Left renal cortex interstitium (tissue), 4 donors: ENCODE data around the gene RCAN2. TPM values are rescaled to one million over a fixed set of nuclear protein-coding genes. Genes with fewer than 3 reads are reported as not detected.

Source experiments
- DNase-seq, 4 donors: peaks; one replicate each; pipeline ENCODE4 v3.0.0-alpha.2; 2013; ENCODE audit warnings: low read depth in 4 of 4, low spot score in 2 of 4, missing footprints in 1 of 4
- polyA plus RNA-seq, 4 donors: library from polyadenylated mRNA; unstranded; fragments of 120-200 nt; gene quantifications; one replicate each; pipeline ENCODE4 v1.2.1, GENCODE V29; 2013; ENCODE audit not compliant: insufficient read length in 4 of 4

RCAN2 gene
- polyA plus RNA-seq, 4 donors = 19.9 to 28.9 (median 21.9) TPM

DNA sequence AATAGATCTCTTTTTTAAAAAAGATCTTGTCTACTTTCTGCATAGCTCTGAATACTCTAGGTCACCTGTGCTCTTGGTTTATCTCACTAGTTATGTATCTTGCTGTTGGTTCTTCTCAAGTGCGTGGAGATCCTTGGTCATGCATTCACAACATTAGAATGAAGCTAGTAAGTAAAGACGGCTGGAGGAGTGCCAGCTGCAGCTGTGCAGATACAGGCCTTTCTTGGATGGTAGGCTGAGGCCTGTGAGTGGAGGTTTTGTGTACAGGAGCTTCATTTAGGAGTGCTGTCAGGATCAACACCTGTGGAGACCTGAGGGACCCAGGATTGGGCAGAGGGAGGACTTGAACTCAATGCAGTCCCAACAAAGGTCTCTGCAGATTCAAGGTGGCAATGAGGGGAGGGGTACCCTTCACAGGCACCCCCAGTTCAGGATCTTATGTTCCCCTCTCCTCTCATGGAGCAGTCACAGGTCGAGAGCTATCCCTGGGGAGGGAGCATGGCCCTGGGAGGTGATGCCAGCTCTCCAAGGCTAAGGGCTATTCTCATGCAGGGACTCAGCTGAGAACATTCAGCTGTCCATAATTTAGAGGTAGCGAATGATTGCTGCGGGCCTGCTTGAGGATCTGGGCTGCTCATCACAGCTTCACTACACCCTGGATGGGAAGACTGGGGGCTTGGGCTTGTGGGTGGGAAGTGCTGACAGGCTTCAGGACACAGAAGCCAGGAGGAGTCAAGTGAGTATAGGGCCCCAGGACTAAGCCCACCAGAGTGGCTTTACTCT is 221.6 kb downstream of the RCAN2 start:
- no peak for DNase-seq

DNA sequence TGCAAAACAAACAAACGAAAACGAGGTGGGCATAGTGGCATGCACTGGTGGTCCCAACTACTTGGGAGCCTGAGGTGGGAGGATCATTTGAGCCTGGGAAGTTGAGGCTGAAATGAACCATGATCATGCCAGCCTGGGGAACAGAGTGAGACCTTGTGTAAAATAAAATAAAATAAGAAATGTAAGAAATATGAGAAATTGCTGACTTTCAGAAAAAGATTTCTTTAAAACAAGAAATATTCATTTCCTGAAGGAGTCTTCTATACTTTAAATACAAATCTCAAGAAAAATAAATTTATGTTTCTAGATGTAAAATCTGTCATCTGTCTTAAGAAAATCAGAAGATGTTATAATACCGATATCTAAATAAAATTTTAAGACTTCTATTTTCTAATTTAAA is 223.7 kb downstream of the RCAN2 start:
- no peak for DNase-seq

DNA sequence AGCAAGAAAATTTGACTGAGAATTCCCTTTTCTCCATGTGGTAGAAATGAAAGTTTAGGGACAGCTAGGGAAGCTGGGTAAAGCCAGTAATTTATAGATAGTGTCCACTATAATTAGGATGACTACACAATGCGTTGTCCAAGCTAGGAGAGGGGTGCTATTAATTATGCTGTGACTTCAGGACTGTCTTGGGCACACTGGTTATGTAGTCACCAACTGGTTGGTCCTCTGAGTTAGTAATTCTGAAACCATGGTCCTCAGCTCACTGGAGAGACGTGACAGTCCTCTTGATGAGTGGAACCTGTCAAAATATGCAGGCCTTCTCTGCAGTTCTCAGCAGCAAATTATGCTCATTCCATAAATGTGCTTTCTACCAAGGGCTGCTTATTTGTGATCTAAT is 225.9 kb downstream of the RCAN2 start:
- DNase-seq = no peak

DNA sequence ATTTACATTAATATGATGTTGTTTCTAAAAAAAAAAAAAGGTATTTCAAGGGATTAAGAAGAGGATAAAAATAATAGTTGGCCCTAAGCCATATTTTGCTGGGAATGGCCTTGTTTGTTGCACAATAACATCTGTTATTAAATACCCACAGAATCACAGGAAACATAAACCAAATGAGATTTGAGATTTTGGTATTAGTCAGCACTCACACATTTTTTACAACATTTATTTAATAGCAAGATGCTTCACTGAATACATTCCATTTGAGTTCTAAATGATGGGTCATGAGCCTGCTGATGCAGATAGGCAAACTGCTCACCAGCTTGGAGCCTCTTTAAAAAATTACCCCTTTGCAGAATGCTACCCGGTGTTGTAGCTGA is 227.6 kb downstream of the RCAN2 start:
- no peak for DNase-seq

DNA sequence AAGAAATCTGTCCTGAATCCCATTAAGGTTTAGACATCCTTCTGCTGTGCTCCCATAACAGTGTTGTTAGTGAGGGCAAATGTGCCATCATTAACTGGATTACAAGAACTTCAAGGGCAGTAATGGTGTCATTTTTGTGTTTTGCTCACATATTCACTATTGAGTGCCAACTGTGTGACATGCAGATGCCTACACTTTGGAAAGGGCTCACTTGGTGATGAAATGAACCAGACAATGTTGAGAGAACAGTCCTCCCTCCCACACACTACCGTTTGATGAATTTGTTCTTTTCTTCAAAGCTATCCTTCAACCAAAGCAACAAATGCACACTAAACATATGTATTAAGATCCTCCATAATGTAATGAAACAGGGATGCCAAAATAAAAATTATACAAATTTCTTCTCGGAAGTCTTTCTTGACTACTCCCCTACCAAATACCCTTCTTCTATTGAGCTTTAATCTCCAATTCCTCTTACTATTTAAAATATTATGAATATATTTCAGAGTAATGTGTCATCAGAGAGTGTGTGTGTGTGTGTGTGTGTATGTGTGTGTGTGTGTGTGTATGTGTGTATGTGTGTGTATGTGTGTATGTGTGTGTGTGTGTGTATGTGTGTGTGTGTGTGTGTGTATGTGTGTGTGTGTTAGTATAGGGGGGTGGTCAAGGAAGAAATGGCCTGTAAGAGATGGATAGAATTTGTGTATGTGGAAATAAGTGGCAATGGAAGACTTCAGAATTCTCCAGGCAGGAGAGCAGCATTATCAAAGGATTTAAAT is 228.1 kb downstream of the RCAN2 start:
- DNase-seq = no peak

DNA sequence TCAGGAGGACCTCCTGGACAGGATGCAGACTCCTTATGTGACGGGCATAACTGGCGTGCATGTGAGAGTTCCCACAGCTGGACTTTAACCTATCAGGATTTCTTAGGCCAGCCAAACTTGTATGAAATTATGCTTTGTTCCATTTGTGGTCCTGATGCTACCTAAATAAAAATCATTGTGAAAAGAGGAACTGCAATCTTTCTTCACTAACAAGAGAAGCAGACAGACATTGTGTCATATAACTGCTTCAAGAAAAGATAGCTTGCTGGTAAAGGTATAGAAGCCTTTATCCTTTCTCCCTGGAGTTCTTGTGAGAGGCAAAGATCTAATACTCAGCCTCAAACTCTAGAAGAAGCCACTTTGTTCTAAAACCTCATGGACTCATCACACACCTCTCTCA is 233.0 kb downstream of the RCAN2 start:
- no peak for DNase-seq

DNA sequence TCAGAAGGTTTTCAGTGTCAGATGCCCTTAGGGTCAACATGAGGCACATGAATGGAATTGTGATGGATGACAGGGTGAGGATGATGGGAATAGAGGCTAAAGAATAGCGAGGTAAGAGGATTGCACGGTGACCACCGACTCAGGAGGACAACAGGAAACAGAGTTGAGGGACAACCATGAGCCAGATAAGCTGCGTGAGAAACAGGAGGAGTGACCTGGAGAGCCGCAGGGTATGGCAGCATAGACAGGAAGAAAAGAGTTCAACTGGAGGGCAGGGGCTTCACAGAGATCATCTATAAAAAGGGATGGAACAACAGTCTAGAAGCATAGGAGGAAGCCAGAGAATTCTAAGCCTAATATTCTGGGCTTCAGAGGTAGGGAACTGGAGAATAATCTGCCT is 235.7 kb downstream of the RCAN2 start:
- DNase-seq = no peak

DNA sequence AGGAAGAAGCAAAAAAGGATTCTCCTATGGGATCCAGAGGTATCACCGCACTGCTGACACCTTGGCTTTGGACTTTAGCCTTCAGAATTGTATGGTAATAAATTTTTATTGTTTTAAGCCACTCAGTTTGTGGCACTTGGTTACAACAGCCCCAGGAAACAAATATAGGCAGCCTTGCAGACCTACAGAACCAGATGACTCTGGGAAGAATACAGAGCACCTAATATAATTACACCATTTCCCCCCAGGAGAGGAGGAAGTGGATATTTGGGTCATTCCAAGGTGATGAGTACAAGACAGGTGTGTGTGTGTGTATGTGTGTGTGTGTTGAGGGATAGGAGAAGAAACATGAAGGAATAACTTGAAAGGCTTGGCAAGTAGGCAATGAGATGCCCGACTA is 236.3 kb downstream of the RCAN2 start:
- DNase-seq = no peak

DNA sequence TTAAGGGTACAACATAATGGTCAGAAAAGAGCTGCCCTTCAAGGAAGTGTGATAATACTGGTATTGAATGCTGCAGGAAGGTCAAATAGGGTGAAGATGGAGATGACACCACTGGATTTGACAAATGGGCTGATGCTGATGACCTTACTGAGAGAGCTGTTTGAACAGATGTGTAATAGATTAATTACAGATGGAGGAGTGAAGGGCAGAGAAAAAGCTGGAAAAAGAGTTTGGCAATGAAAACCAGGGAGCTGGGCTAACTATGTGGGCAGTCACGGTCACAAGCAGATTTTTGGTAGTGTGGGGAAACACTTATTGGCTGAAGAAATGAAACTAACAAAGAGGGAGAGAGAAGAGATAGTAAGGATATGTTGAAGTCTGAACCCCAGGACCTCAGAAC is 236.9 kb downstream of the RCAN2 start:
- DNase-seq = no peak

DNA sequence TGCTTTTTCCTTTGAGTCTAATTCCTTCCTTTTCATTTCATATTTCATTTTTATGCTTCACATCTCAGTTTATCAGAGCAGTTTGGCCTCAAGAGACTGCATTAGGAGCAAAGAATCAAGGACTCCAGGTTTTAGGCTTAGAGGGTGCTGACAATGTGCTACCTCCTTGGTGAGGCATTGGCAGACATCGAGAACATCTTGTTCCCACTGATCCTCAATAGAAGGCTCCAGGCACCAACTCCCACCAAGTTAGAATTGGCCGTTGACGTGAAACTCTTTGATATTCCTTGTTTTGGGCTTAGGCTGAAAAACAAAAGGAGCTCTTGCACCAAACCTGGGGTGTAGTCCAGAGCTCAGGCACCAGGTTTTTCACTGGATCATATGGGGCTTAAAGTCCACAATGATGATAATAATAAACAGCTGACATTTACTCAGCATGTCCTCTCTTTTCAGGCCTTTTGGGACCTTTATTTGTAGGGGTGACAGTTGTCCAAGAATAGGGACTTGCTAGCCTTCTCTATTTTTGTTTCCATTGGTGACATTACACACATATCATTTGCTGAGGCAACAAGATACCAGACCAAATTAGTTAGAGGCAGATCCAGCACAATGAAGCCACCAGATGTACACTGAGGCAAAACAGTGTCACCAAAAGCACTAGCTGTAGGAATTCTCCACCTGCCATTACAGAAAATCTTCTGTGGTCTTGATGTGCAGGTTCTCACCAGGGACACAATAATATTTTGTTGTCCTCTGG is 239.5 kb downstream of the RCAN2 start:
- DNase-seq = no peak

DNA sequence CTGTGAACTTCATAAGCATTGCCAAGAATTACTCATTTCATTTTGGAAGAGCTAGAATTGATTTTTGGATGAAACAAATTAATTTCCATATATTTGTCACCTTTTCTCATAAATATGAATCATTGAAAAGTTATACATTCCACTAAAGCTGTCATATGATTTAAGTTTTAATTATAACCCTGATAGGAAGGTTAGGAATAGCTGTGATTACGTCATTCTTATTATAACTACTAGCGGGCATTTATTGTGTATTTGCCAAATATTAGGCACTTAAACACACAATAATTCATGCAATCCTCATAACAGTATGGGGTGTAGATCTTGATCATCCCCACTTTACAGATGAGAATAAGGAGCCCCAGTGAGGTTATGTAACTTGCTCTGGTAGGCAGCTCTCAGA is 243.1 kb downstream of the RCAN2 start:
- no peak for DNase-seq

DNA sequence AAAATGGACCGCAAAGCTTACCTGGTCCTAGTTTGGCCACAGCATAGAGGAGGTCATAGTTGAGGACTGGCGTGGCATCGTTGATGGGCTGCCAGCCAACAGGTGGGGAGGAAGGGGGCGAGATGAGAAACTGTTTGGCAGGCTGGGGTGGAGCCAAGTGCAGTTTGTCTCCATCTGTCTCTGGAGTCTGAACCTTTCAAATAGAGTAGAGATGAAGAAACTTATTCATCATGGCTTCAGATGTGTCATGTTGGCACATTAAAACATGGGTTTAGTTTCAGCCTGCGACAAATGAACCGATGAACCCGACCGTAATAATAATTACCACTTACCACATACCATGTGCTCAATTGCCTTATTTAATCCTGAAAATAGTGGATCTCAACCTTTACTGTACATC is 244.5 kb downstream of the RCAN2 start:
- DNase-seq = no peak

DNA sequence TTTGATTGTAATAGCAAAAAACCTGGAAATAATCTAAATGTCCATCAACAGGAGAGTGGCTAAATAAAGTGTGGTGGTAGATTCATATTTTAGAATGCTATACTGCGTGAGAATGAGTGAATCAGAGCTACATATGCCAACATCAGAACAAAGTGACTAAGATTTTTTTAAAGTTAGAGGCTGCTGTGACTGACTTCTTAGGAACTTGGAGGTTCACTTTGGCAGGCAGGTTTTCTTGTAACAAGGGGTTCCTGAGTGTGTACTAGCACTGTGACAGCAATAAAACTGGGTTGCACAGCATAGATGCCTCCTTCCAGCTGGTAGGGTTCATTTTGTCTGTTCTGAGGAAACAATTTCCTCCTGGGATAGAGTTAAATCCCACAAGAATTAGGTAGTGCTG is 245.2 kb downstream of the RCAN2 start:
- DNase-seq = no peak

DNA sequence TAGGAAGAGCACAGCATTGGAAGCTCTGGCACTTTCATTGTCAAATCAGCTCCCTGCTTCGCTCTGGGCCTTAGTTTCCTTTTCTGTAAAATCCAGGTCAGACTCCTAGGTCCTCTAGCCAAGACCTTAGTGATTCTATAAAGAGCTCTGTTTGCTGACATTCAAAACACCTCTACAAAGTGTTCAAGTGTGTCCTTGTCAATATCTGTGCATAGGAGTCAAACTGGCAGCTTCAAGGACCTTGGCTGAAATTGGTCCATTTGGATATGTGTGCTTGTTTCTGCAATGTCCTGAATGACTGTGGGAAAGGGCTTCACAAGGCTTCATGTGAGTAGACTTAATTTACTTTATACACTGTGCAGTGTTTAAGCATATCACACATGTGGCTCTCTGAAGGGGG is 246.6 kb downstream of the RCAN2 start:
- no peak for DNase-seq

DNA sequence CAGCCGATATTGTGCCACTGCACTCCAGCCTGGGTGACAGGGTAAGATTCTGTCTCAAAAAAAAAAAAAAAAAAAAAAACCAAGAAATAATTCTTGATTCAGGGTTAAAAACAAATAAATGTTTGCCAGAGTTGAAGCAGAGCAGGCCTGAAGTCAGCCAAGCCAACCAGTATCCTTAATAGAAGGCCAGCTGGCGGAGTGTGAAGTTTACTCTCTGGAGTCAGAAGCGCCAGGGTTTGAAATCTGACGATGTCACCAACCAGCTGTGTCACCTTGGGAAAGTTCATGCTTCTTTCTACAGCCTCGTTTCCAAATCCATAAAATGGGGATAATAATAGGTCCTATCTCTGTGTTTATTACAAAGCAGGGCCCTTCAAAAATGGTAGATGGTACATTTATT is 247.5 kb downstream of the RCAN2 start:
- DNase-seq = no peak

DNA sequence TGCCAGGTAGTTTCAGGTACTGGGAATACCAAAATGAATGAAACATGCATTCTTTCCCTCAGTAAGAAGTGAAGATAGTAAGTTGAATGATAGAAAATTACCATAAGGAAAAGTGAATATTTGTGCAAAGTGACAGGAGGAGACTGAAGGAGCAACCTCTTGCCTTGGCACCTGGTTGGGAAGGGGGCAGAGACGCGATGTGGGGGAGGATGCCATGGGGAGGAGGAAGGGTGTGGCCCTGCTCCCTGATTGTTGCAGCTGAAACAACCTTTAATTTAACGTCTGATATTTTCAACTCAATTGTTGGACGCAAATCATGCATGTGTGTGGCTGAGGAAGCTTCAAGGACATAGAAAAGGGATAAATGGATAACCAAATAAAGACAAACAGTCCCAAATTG is 248.3 kb downstream of the RCAN2 start:
- no peak for DNase-seq

DNA sequence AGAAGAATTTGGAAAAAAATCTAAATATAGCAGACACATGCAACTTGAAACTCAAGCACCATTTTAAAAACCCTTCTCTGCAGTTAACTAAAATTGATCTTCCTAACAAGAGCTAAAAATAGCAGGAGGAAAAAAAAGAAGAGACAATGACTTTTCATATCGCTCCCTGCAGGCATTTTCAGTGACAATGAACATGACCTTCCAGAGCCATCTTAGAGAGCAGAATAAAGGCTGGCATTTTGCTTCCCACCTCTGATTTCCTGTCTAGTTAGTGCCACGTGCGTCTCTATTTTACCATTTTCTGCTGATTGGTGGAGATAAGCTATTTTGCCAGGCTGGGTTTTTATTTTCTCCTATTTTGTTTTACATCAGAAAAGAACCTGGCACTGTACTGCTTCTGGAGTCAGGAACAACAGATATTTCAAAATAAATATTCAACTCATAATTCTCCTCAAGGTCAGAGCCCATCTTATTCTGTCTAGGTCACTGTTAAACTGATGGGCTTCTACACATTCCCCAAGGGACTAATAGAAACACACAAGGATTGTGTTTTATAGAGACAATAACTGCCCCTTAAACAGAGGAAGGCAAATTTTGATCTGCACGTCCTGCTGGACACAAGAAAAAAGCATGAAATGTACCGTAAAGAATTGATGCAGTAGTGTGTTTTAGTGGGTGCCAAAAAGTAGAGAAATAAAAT is 250.2 kb downstream of the RCAN2 start:
- DNase-seq = no peak

DNA sequence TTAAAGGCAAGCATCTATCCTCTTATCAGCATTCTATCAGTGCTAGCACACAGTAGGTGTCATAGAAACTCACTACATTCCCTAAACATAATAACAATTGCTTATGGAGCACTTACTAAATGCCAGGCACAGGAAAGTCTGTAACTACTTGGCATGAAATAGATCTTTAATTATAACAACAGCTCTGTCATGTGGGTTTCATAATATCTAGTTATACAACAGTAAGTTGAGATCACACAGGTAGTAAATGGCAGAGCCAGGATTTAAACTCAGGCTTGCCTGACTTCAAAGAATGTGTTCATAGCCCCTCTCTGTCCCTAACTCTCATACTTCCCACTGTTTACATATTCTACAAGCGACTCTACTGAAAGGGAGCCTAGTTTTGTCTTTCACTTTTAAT is 254.5 kb downstream of the RCAN2 start:
- no peak for DNase-seq

DNA sequence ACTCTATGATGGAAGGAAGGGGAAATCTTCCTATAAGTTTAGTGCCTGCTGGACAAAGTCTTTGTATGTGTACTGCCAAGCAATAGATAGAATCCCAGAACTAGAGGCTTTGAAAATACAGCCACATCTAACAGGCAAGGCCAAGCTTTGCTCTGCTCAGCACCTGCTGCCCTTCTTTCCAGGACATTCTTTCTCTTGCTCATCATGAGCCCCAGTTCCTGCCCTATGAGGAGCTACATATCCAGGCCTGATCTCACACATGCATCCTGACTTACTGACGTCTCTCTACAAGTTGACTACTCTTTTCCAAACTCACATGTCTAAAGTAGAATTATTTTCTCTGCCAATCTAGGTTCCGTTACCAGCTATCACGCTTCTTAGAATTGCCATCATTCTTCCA is 256.0 kb downstream of the RCAN2 start:
- no peak for DNase-seq

DNA sequence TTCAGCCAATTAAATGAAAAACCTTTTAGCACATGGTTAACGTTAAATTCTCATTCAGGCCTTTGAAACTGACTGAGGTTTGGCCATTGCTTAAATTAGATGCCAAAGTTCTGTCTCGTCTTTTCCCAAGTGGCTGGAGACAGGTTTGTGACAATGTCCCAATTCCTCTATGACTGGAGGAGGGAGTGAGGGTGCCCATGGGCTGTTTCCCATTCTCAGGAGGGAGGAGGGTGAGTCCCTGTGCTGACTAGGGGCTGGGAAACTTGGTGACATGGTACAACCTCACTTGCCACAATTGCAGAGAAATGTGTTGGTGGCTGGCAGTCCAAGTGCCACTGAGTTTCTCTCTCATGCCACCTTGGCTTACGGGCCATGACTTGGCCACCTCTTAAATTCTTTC is 256.5 kb downstream of the RCAN2 start:
- no peak for DNase-seq

DNA sequence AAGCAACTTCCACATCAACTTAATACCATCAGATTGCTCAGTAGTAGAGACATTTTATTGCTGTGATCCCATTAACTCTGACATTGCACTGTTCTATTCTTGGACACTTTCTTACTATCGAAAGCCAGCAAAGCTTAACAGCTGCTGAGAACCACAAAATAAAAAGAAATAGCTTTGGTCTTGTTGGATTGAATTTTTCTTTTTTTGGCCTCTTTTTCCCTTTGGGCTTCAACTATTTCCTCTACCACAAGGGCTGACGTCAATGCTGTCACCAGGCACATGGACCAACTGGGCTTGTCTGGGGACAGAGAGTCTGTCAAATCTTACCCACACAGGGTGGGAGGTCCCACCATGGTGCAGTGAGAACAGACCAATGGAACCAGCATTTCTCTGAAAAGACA is 257.1 kb downstream of the RCAN2 start:
- DNase-seq = no peak
